H1 (cell line): Measurements from ENCODE around the gene TATDN2. TPM values are rescaled to one million over a fixed set of nuclear protein-coding genes. Genes with fewer than 3 reads are reported as not detected.

ENCODE experiments used
- CTCF ChIA-PET: fragments of 300-600 bp; sonication (Branson Sonifier 250); formaldehyde crosslinking; loops from one replicate; lab custom pipeline; 2021; ENCODE audit not compliant: partially characterized antibody; lab: Charles Lee
- POLR2A ChIA-PET: fragments of 300-600 bp; sonication (Branson Sonifier 250); formaldehyde crosslinking; loops from one replicate; lab custom pipeline; 2021; ENCODE audit warnings: inconsistent platforms; ENCODE audit not compliant: partially characterized antibody; lab: Charles Lee
- DNase-seq, 2 experiments: peaks; one replicate each; pipeline versions ENCODE4 v3.0.0 to v3.0.0-alpha.2; 2010 to 2022; ENCODE audit warnings: low spot score in 2 of 2, low read depth in 1 of 2, mixed read lengths in 1 of 2
- FAIRE-seq: peaks from 2 replicates; lab custom pipeline; 2011; peaks lifted over from hg19 to GRCh38; lab: Jason Lieb, UNC
- H2AFZ ChIP-seq: 2 replicates; pipeline ENCODE4 v1.8.1; 2012; ENCODE audit warnings: low read length, inconsistent platforms
- H2AK5ac ChIP-seq: 2 replicates; pipeline ENCODE4 v1.6.1; 2013; ENCODE audit warnings: low read depth, low read length
- H2BK120ac ChIP-seq: replicated peaks from 2 replicates; pipeline ENCODE3; 2013; ENCODE audit warnings: low read depth, low read length, inconsistent platforms
- H2BK12ac ChIP-seq: 2 replicates; pipeline ENCODE4 v1.6.1; 2013; ENCODE audit warnings: low read depth, low read length
- H2BK15ac ChIP-seq: 2 replicates; pipeline ENCODE4 v1.6.1; 2013; ENCODE audit warnings: low read length
- H2BK20ac ChIP-seq: 2 replicates; pipeline ENCODE4 v1.6.1; 2013; ENCODE audit warnings: low read length
- H2BK5ac ChIP-seq: 2 replicates; pipeline ENCODE4 v1.6.1; 2013; ENCODE audit warnings: low read depth, low read length
- H3K14ac ChIP-seq: 2 replicates; pipeline ENCODE4 v1.6.1; 2013; ENCODE audit warnings: inconsistent platforms; ENCODE audit not compliant: insufficient read length
- H3K18ac ChIP-seq: 2 replicates; pipeline ENCODE4 v1.6.1; 2013; ENCODE audit warnings: low read length; ENCODE audit errors: extremely low read depth
- H3K23ac ChIP-seq: 2 replicates; pipeline ENCODE4 v1.6.1; 2013; ENCODE audit warnings: inconsistent platforms; ENCODE audit not compliant: insufficient read length
- H3K23me2 ChIP-seq: 2 replicates; pipeline ENCODE4 v1.6.1; 2013; ENCODE audit warnings: low read depth, low read length
- H3K27ac ChIP-seq: 2 replicates; pipeline ENCODE4 v1.6.1; 2011; ENCODE audit warnings: low read depth, low read length, inconsistent platforms
- H3K27me3 ChIP-seq, 4 experiments: replicated peaks in 1 of 4; 1 replicate in 1 of 4; 2 replicates in 3 of 4; pipeline versions ENCODE4 v1.6.1 to v1.8.1; 2011 to 2013; ENCODE audit warnings: low read length in 3 of 4, mild to moderate bottlenecking in 3 of 4, inconsistent platforms in 2 of 4, mixed read lengths in 2 of 4, moderate library complexity in 1 of 4; ENCODE audit not compliant: control insufficient read depth in 3 of 4, insufficient read depth in 3 of 4; ENCODE audit errors: extremely low read depth in 1 of 4
- H3K36me3 ChIP-seq, 4 experiments: 2 replicates each; pipeline versions ENCODE4 v1.6.1 to v1.8.1; 2011 to 2013; ENCODE audit warnings: mild to moderate bottlenecking in 4 of 4, low read length in 3 of 4, moderate library complexity in 2 of 4, control low read depth in 1 of 4, inconsistent platforms in 1 of 4; ENCODE audit not compliant: insufficient read depth in 4 of 4, control insufficient read depth in 2 of 4
- H3K4ac ChIP-seq: replicated peaks from 2 replicates; pipeline ENCODE3; 2013; ENCODE audit warnings: low read length, low read depth, mixed read lengths, inconsistent platforms; ENCODE audit not compliant: insufficient read length
- H3K4me1 ChIP-seq, 4 experiments: replicated peaks in 1 of 4; 1 replicate in 1 of 4; 2 replicates in 3 of 4; pipeline versions ENCODE4 v1.6.1 to v1.8.1; 2011 to 2013; ENCODE audit warnings: low read length in 3 of 4, inconsistent platforms in 2 of 4, mixed read lengths in 1 of 4; ENCODE audit not compliant: insufficient read depth in 4 of 4, control insufficient read depth in 3 of 4
- H3K4me2 ChIP-seq, 2 experiments: 2 replicates each; pipeline versions ENCODE4 v1.6.1 to v1.8.1; 2011 to 2013; ENCODE audit warnings: low read depth in 2 of 2, low read length in 2 of 2, control low read depth in 1 of 2, inconsistent platforms in 1 of 2, mild to moderate bottlenecking in 1 of 2; ENCODE audit not compliant: insufficient read depth in 1 of 2
- H3K4me3 ChIP-seq, 4 experiments: fragments of 200-600, 300-600 bp in 1 of 4; sonication (generic), shearing (Covaris generic), sonication (Bioruptor Twin) in 1 of 4; 2 replicates each; pipeline versions ENCODE4 v1.5.1 to v1.8.1; 2011 to 2016; ENCODE audit warnings: low read length in 4 of 4, low read depth in 3 of 4, control low read depth in 2 of 4, inconsistent platforms in 2 of 4, mild to moderate bottlenecking in 2 of 4, mixed read lengths in 1 of 4, moderate library complexity in 1 of 4; ENCODE audit not compliant: insufficient read depth in 2 of 4; ENCODE audit errors: extremely low read depth in 1 of 4
- H3K56ac ChIP-seq: replicated peaks from 2 replicates; pipeline ENCODE3; 2013; ENCODE audit warnings: low read depth, mild to moderate bottlenecking, mixed read lengths, low read length, inconsistent platforms; ENCODE audit not compliant: insufficient read length
- H3K79me1 ChIP-seq: 2 replicates; pipeline ENCODE4 v1.6.1; 2013; ENCODE audit warnings: low read depth, low read length, control low read depth
- H3K79me2 ChIP-seq, 2 experiments: 2 replicates each; pipeline versions ENCODE4 v1.6.1 to v1.8.1; 2012 to 2013; ENCODE audit warnings: low read length in 2 of 2, mild to moderate bottlenecking in 2 of 2, inconsistent platforms in 1 of 2; ENCODE audit not compliant: insufficient read depth in 2 of 2, control insufficient read depth in 1 of 2
- H3K9ac ChIP-seq, 4 experiments: replicated peaks in 1 of 4; 1 replicate in 1 of 4; 2 replicates in 3 of 4; pipeline versions ENCODE4 v1.6.1 to v1.8.1; 2011 to 2013; ENCODE audit warnings: low read depth in 3 of 4, low read length in 3 of 4, control low read depth in 2 of 4, mild to moderate bottlenecking in 2 of 4, moderate library complexity in 2 of 4, inconsistent platforms in 1 of 4; ENCODE audit errors: extremely low read depth in 1 of 4
- H3K9me3 ChIP-seq, 2 experiments: 2 replicates each; pipeline versions ENCODE4 v1.6.1 to v1.8.1; 2012 to 2013; ENCODE audit warnings: mild to moderate bottlenecking in 2 of 2, moderate library complexity in 2 of 2, control low read depth in 1 of 2, inconsistent platforms in 1 of 2, low read depth in 1 of 2, low read length in 1 of 2, mixed read lengths in 1 of 2; ENCODE audit not compliant: insufficient read depth in 2 of 2
- H4K20me1 ChIP-seq, 2 experiments: replicated peaks in 1 of 2; 2 replicates each; pipeline versions ENCODE3 to v1.8.1; 2011 to 2013; ENCODE audit warnings: inconsistent platforms in 2 of 2, low read length in 2 of 2, mild to moderate bottlenecking in 1 of 2; ENCODE audit not compliant: insufficient read depth in 2 of 2, control insufficient read depth in 1 of 2
- H4K5ac ChIP-seq: 2 replicates; pipeline ENCODE4 v1.6.1; 2013; ENCODE audit warnings: low read length, low read depth, mixed read lengths, inconsistent platforms; ENCODE audit not compliant: insufficient read length
- H4K8ac ChIP-seq: 2 replicates; pipeline ENCODE4 v1.8.0; 2013; ENCODE audit warnings: mild to moderate bottlenecking, moderate library complexity, low read length, inconsistent platforms; ENCODE audit not compliant: insufficient read depth; ENCODE audit errors: extremely low read depth
- H4K91ac ChIP-seq: replicated peaks from 2 replicates; pipeline ENCODE3; 2013; ENCODE audit warnings: low read length, mixed read lengths, inconsistent platforms; ENCODE audit not compliant: insufficient read length
- ASH2L ChIP-seq: fragments of 200-600, 300-600 bp; sonication (generic); IDR thresholded peaks from one replicate; pipeline ENCODE4 v1.7.1; 2017; ENCODE audit warnings: low read length
- CHD2 ChIP-seq: IDR thresholded peaks from 2 replicates; pipeline ENCODE4 v1.6.1; 2012; ENCODE audit warnings: low read length, improper control_type of control experiment
- CTBP2 ChIP-seq: IDR thresholded peaks from 2 replicates; pipeline ENCODE4 v1.7.0; 2011; ENCODE audit warnings: borderline replicate concordance, mild to moderate bottlenecking, moderate library complexity, mixed read lengths, low read length; ENCODE audit not compliant: insufficient read depth, insufficient read length
- FOSL1 ChIP-seq: IDR thresholded peaks from 2 replicates; pipeline ENCODE4 v1.6.1; 2011; ENCODE audit warnings: mild to moderate bottlenecking, low read depth, low read length, moderate library complexity; ENCODE audit not compliant: insufficient read depth
- KDM1A ChIP-seq: fragments of 200-600, 300-600 bp; sonication (generic); IDR thresholded peaks from 2 replicates; pipeline ENCODE4 v1.7.1; 2016; ENCODE audit warnings: mild to moderate bottlenecking, low read length, borderline replicate concordance
- KDM5A ChIP-seq: fragments of 200-600 bp; IDR thresholded peaks from 2 replicates; pipeline ENCODE4 v1.7.1; 2012; ENCODE audit warnings: mild to moderate bottlenecking, low read length, inconsistent platforms, mixed read lengths
- MAX ChIP-seq: IDR thresholded peaks from 2 replicates; pipeline ENCODE4 v1.6.1; 2012; ENCODE audit warnings: inconsistent platforms
- PHF8 ChIP-seq: fragments of 200-600 bp; sonication (generic); conservative IDR thresholded peaks from 2 replicates; pipeline ENCODE4 v1.7.1; 2012; ENCODE audit warnings: low read depth, mild to moderate bottlenecking, inconsistent platforms, low read length, moderate library complexity
- RAD21 ChIP-seq, 2 experiments: IDR thresholded peaks in 1 of 2; conservative IDR thresholded peaks in 1 of 2; 2 replicates each; pipeline ENCODE4 v1.6.1; 2011; ENCODE audit warnings: low read depth in 2 of 2, low read length in 2 of 2, improper control_type of control experiment in 1 of 2, inconsistent platforms in 1 of 2, mild to moderate bottlenecking in 1 of 2, moderate library complexity in 1 of 2
- RNF2 ChIP-seq: fragments of 200-900, 300-1000 bp; sonication (generic); IDR thresholded peaks from 2 replicates; pipeline ENCODE4 v1.7.1; 2016; ENCODE audit warnings: borderline replicate concordance, low read depth, mild to moderate bottlenecking, antibody characterized with exemption, low read length; ENCODE audit not compliant: poor library complexity, severe bottlenecking; ENCODE audit errors: missing control alignments
- SRF ChIP-seq: IDR thresholded peaks from 2 replicates; pipeline ENCODE4 v1.6.1; 2011; ENCODE audit warnings: mild to moderate bottlenecking, low read depth, low read length, moderate library complexity
- SUZ12 ChIP-seq: fragments of 200-600 bp; sonication (generic); IDR thresholded peaks from 2 replicates; pipeline ENCODE4 v1.6.1; 2012; ENCODE audit warnings: mild to moderate bottlenecking, inconsistent platforms, low read length, moderate library complexity, mixed read lengths
- WGBS, 2 experiments: shearing (Covaris generic) in 1 of 2; methylation state at CpG; one replicate each; pipeline versions ENCODE4 v1.1.6 to v1.1.7; 2013 to 2015; ENCODE audit warnings: low lambda C conversion rate in 2 of 2, mixed read lengths in 2 of 2, inconsistent platforms in 1 of 2, low coverage in 1 of 2, missing lambda C conversion rate in 1 of 2; ENCODE audit not compliant: insufficient replicate concordance in 2 of 2, insufficient coverage in 1 of 2, insufficient read length in 1 of 2; ENCODE audit errors: extremely low coverage in 1 of 2, missing lambda C conversion rate in 1 of 2; 5-methylcytosine and 5-hydroxymethylcytosine counted together
- polyA plus RNA-seq, 7 experiments: library from polyadenylated mRNA; depleted of rRNA in 3 of 7; stranded (reverse) in 5 of 7; unstranded in 2 of 7; fragments of >200 nt in 5 of 7; fragments of 200-250 nt in 2 of 7; gene quantifications; 1 replicate in 5 of 7; 2 replicates in 1 of 7; 4 replicates in 1 of 7; pipeline versions ENCODE4 v1.2.1 to v1.2.3, GENCODE V29; 2011 to 2013; ENCODE audit warnings: missing spikeins in 2 of 7, mixed read lengths in 2 of 7
- total RNA-seq: library from RNA; stranded (reverse); fragmentation: NEBNext Ultra II Directional; extraction: Animal tissue kit (Norgen Biotek cat#: 25700); gene quantifications from 2 replicates; pipeline ENCODE4 v1.2.1, GENCODE V29; 2021

TATDN2 gene
- total and polyA plus RNA-seq, 2 of the 8 experiments (the other 6 are each of a cell fraction or from before 2014, with no cell fraction given): 12.1 to 34.8 TPM

- 0 out of 2 replicates have a peak overlapping the region, but pooled peaks have one; percentile 15 for H2AK5ac ChIP-seq
- ChIA-PET CTCF (interaction anchor here (1.0 to 2.0 kb wide), 2 partner anchors 32 to 39 kb away, joined by 3 to 6 read pairs; no protein-coding TSS in a partner anchor), POLR2A (interaction anchor here (1.2 kb wide), 1 partner anchor 10 kb away, joined by 3 read pairs; no protein-coding TSS in a partner anchor)
- H3K18ac ChIP-seq: no peak overlapping the region; the same call in 1 of the 2 replicates
- no peak overlapping the region for H4K8ac ChIP-seq
- H2BK5ac ChIP-seq: 0 out of 2 replicates have a peak overlapping the region, but pooled peaks have one; percentile 44
- no peak overlapping the region for H3K56ac ChIP-seq
- no peak overlapping the region for H2BK12ac ChIP-seq
- DNase-seq (no peak), FAIRE-seq (no peak)
- no peak overlapping the region for H4K91ac ChIP-seq
- H3K23ac ChIP-seq: no peak overlapping the region
- H4K20me1 ChIP-seq: no peaks in the 10 kb centered on the region
- no peak overlapping the region for H3K4me3 ChIP-seq
- no peak overlapping the region for H2AFZ ChIP-seq
- H3K27ac ChIP-seq: no peak overlapping the region
- H3K4me1 ChIP-seq: no peaks in the 10 kb centered on the region; a peak in 1 of 7 replicates
- H4K5ac ChIP-seq: no peak overlapping the region
- H3K9ac ChIP-seq: no peak overlapping the region
- no peak overlapping the region for H2BK120ac ChIP-seq
- no peak overlapping the region; the same call in 1 of the 2 replicates for H2BK15ac ChIP-seq
- H3K27me3 ChIP-seq: no peaks in the 10 kb centered on the region
- no peaks in the 10 kb centered on the region for H3K9me3 ChIP-seq
- no peak overlapping the region for H3K14ac ChIP-seq
- H3K4me2 ChIP-seq: no peak overlapping the region
- H2BK20ac ChIP-seq: 0 out of 2 replicates have a peak overlapping the region, but pooled peaks have one; percentile 61
- H3K36me3 ChIP-seq: no peaks in the 10 kb centered on the region; a peak in 1 of 8 replicates
- no peaks in the 10 kb centered on the region for H3K23me2 ChIP-seq
- no peaks in the 10 kb centered on the region for H3K79me2 ChIP-seq
- H3K4ac ChIP-seq: no peak overlapping the region
- WGBS, 2 experiments: 93% methylated on average over 7 of the region's 7 CpGs; no CpG with 5 or more reads in 1 of the 2 experiments
- H3K79me1 ChIP-seq: no peaks in the 10 kb centered on the region
- TF ChIP-seq ASH2L: no peak
- TF ChIP-seq FOSL1: no peak
- no peak for TF ChIP-seq CTBP2
- no peak for TF ChIP-seq PHF8
- no peak for TF ChIP-seq CHD2
- TF ChIP-seq SRF: no peak
- TF ChIP-seq KDM1A: no peak
- no peak for TF ChIP-seq RNF2
- TF ChIP-seq KDM5A: no peak
- TF ChIP-seq RAD21 (IDR thresholded peaks at IDR 0.05 in 1 of 2, conservative IDR thresholded peaks at IDR 0.05 in 1 of 2; ENCODE audit: low read depth in 2 of 2, low read length in 2 of 2): no peak
- no peak for TF ChIP-seq SUZ12
- TF ChIP-seq MAX: no peak
Observed at GRCh38 chr3:10232137-10232536, 16.1 kb upstream of the TATDN2 start.
